Limb (tissue), 2 donors: ENCODE results near the gene ANXA5.
"Not testable (repeated sequence)": the region's sequence is repeated elsewhere in the genome, so short reads cannot be mapped to it uniquely, and the experiment has no call there.

ENCODE experiments used
- DNase-seq, 2 donors: peaks; one replicate each; pipeline ENCODE4 v3.0.0-alpha.2; 2016; ENCODE audit errors: extremely low spot score in 2 of 2

Gene ANXA5

DNA sequence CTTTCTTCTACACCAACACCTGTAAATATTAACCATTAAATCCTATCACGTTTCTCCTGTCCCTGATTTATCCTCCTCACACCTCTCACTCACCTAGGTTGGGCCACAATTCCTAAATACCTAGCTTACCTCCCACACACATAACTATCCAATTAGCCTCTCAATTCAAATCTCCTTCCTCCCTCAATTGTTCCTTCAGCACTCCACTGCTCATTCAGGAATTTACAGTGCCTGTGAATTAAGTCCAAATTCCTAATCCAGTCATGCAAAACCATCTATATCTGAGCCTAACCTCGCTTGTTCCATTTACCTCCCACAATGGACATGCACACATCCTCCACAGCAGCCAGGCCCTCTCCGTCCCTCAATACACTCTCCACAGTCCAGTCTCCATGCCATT lies 17.5 kb downstream of the ANXA5 start:
- no peak for DNase-seq

GRCh38 chr4:121677524-121677923 lies 19.3 kb downstream of the ANXA5 start:
- no peak for DNase-seq

GRCh38 chr4:121676345-121677075 lies 20.3 kb downstream of the ANXA5 start:
- DNase-seq = no peak

DNA sequence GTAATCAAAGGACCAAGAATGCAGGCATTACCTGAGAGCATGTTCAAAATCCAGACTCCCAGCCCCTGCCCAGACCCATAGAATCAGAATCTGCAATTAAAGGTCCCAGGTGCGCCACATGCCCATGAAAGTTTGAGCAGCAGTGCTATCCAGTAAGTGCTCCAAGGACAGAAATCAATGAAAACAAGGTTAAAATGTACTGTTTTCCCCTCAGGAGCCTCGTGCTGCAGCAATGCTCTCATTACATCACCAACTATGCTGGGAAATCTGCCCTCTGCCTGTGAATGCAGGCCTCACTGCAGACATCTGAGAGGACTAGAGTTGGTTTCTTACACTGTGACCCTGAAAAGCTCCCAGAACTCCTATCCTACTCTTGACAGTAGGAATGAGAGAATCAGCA lies 21.1 kb downstream of the ANXA5 start:
- no peak for DNase-seq

- DNase-seq = no peak
Measured at GRCh38 chr4:121674696-121675095, 22.1 kb downstream of the ANXA5 start.

DNA sequence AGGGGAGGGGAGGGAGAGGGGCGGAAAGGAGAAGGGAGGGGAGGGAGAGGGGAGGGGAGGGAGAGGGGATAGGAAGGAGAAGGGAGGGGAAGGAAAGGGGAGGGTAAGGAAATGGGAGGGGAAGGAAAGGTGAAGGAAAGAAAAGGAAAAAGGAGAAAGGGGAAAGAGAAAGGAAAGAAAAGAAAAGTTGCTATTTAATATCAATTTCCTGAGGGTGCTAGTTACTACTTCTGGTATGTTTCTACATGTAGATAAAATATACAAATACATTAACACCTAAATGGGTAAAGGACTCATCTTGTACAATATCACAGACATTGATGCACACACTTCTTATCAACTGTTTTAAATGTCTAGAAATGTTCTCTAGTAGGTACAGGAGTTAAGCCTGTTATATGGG lies 22.6 kb downstream of the ANXA5 start:
- DNase-seq = no peak

DNA sequence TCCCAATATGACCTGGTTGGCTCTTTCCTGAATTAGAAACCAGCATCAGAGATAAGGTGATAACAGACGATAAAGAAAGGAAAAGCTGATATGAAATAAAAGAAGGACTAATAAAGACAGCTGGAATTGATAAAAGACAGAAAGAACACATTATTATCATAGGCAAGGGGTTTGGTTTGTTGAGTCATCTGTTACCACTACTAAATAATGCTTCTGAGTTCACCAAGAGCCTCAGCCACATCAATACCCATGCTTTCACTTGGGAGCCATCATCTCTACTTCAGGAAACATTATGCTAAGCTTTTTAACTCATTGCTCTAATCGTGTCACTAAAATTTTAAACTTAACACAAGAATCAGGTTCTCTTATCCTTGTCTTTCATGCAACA lies 27.6 kb downstream of the ANXA5 start:
- DNase-seq = no peak

DNA sequence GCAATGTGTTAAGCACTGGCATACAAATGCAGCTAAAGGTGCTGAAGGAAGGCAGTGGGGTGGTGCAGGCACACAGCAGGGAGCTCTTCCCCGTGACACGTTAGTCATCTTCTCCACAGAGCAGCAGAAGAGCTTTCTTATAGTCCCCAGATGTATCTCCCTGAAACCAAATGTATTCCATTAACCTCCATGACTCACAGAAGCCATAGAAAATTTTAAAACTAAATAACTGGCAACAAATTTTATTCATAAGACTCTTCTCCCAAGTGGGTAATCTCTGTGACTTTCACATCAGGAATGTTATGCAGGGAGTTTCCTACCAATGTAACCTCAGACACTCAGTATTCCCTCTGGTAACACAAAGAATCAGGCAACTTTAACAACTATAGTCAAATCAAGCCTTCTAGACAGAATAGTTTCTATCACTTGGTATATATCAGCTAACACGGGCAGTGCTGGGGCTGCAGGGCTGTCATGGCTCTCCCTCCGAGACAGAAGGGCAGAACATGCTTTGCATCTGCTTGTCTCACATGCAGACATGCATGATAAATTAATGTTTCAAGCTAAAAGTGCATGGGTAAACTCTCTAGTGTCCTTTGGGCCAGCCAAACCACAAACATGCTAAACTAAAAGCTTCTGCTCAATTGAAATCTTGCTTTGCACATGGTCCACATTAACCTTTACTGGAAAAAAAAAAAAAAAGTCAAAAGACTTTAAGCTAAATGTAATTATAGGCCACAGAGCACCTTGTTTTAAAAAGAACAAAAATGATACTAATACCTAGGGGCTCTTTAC lies 28.2 kb downstream of the ANXA5 start:
- DNase-seq = no peak

DNA sequence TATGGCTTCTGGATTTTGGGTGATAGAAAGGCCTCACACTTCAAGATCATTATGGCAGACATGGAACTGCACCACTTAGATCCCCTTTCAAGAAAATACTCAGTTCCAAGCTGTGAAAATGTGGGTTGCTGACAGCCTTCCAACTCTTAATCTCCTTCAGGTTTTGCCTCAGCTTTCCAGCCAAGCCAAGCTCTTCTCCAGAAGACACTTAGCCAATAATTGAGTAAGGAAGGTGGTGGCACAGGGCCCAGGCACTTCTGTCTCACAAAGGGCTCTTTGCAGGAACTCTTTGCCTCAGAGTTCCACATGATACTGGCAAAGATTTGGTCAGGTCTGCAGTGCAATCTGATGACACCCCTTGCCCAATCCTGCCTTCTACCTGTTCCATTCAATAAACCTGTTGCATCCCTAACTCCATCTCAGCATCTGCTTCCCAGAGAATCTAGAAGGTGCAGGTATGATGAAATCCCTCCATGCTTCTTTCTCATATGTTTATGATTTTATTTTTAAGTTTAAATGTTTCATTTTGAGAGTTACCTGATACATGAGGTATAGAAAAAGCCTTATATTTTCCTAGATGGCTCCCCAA lies 30.6 kb downstream of the ANXA5 start:
- DNase-seq = no peak

- DNase-seq = no peak
Measured at GRCh38 chr4:121665371-121665770, 31.4 kb downstream of the ANXA5 start.

- DNase-seq = no peak
Measured at GRCh38 chr4:121662225-121662624, 34.6 kb downstream of the ANXA5 start.

GRCh38 chr4:121660175-121660933 lies 36.4 kb downstream of the ANXA5 start:
- DNase-seq = not testable (repeated sequence)

DNA sequence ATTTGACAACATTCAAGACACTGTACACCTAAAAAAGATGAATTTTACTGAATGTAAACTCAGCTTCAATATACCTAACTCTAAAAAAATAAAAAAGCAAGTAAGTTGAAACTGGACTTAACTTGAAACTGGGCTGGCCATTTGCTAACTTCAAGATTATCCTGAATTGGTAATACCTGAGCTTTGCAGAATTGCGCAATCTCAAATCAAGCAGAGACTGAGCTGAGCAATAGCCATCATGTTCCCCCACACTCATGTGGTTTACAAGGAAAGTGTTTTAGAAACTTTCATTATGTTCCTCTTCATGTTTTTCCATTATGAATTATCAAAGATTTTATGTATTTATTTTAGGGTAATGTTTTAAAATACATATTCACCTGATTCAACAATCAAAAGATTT lies 38.7 kb downstream of the ANXA5 start:
- DNase-seq = no peak

DNA sequence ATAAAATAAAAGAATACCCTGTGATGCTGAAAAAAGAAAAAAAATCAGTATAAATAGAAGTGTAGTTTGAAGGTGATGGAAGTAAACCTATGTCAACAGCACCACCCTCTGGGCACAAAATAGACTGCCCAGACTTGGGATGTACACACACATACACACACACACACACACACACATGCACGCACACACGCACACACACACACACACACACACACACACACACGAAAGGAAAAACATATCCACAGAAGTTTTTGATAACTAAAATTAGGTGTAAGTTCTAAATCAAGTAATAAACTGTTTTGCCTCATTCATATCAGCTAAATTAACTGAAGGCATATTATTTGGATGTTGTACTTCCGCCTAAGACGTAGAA lies 40.5 kb downstream of the ANXA5 start:
- peak; percentile 52 to 65 for DNase-seq

DNA sequence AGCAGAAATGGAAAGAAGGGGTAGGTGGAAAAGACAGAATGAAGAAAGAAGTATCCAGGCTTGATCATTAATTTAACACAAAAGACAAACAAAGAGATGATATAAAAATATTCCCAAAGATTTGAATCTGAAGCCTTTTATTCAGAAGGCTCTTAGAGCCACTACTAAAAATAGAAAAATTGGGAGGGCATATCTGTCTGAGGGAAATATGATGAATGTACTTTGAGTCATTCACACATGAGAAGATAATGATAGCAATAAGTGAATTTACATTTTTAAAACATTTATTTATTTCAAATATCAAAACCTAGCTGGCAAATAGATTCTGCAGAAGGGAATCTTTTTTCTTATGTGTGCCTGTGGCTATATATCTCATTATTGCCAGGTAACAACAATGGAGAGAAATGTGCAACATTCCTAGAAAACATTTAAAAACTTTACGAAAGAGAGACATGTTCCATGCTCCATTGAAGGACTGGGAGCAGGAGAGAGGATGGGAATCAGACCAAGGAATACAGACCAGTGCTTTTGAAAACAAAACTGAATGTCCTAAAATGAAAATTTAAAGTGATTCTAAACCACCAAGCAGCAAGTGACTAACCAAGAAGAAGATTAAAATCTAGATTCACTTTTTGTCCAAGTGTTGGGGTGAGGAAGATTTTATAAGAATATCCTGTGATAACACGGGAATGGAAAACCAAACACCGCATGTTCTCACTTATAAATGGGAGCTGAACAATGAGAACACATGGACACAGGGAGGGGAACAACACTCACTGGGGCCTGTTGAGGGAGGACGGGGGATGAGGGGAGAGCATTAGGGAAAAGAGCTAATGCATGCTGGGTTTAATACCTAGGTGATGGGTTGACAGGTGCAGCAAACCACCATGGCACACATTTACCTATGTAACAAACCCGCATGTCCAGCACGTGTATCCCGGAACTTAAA lies 41.2 kb downstream of the ANXA5 start:
- no peak for DNase-seq

DNA sequence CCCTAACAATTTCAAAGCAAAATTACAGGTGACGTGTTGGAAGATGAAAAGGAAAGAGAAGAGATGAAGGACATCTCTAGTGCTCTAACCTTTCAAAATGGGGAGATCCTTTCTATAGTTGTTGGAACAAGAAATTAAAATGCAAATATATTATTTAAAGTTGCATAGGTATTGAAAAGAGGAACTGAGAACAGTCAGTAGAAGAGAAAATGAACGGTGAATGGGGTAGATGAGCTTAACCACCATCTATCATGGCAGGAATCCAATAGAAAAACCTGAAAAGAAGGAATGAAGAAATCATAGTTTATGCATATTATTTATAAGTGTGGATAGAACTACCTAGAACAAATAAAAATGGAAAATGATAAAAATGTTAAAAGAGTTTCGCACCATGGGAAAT lies 42.0 kb downstream of the ANXA5 start:
- no peak for DNase-seq

DNA sequence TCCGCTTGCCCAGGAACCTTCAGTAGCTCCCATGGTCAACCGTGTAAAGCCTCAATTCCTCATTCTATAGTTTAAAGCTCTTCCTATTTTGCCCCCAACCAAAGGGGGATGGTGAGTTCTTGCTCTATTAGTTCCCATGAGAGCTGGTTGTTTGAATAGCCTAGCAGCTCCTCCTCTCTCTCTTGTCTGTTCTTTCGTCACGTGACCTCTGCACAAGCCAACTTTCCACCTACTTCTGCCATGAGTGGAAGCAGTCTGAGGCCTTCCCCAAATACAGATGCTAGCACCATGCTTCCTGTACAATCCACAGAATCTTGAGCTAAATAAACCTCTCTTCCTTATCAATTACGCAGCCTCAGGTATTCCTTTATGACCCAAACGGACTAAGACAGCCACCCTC lies 42.8 kb downstream of the ANXA5 start:
- no peak for DNase-seq

- DNase-seq = no peak
Measured at GRCh38 chr4:121653214-121653613, 43.6 kb downstream of the ANXA5 start.

DNA sequence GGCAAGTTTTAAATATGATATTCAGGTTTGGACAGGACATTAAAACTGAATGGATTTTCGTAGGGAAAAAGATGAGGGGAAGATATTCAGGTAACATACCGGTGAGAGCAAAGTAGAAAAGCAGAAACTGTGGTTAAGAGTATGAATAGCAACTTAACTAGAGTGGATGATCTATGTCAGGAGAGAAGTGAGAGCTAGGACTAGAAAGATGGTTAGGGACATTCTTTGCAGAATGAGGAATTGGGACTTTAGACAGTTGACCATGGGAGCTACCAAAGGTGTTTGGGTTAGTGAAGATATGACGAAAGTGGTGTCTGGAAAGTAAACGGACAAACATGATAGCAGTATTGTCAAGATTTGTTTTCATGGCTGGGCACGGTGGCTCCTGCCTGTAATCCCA lies 45.2 kb downstream of the ANXA5 start:
- no peak for DNase-seq

DNA sequence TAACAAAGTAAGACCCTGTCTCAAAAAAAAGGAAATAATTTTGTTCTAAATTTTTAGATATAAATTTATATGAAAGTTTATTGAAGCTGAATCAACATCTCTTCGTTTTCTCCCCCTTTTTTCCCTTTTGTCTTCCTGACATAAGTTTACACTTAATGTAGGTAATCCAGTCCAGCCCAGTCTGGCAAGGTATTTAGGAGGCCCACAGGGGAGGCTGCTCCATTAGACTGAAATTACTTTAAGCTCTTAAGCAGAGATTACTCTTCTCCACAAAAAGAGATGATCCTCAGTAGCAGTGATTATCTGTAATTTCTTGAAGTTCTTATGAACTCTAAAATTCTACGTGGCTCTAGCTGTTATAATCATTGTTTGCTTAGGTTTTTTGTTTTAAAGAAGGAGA lies 46.0 kb downstream of the ANXA5 start:
- DNase-seq = no peak

DNA sequence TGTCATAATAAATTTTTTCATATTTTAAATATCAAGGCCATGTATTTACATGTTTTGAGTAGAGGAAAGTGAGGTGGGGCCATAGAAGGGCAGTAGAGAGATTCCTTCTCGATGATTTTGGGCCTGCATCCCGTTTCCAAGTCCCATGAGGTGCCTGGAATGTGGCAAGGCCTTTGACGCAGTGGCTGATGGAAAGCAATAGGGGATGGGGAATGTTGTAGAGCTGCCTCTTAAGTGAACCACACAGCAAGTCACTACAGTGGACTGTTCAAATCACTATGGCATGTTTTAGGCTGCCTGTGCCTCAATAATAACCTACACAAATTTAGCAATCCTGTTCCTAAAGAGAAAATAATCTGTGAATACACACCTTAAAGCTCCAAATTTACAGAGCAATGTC lies 48.3 kb downstream of the ANXA5 start:
- DNase-seq = no peak
